PFSK-1 (cell line): ENCODE data around the gene NF2.

ENCODE experiments used
- FOXP2 ChIP-seq: optimal IDR thresholded peaks from 2 replicates; pipeline ENCODE3; 2011; ENCODE audit warnings: borderline replicate concordance, control low read depth, inconsistent platforms; ENCODE audit not compliant: insufficient read depth; ENCODE audit errors: extremely low read length, extremely low read depth
- POLR2AphosphoS5 ChIP-seq: IDR thresholded peaks from 2 replicates; pipeline ENCODE4 v1.6.1; 2012; ENCODE audit warnings: low read depth, mild to moderate bottlenecking, control low read depth, low read length, moderate library complexity
- SIN3A ChIP-seq: IDR thresholded peaks from 2 replicates; pipeline ENCODE4 v1.6.1; 2012; ENCODE audit warnings: mild to moderate bottlenecking, low read length, moderate library complexity, borderline replicate concordance; ENCODE audit not compliant: insufficient read depth
- TAF1 ChIP-seq: IDR thresholded peaks from 2 replicates; pipeline ENCODE4 v1.6.1; 2012; ENCODE audit warnings: low read length, control low read depth, borderline replicate concordance; ENCODE audit not compliant: insufficient read depth
- TF ChIP-seq, protein P1 (sequence below), 2 experiments: IDR thresholded peaks; 2 replicates each; pipeline versions ENCODE4 v1.6.1 to v1.8.0; 2011 to 2012; ENCODE audit warnings: low read depth in 2 of 2, low read length in 2 of 2, control low read depth in 1 of 2, inconsistent platforms in 1 of 2, mild to moderate bottlenecking in 1 of 2, moderate library complexity in 1 of 2; ENCODE audit not compliant: insufficient read depth in 1 of 2

Gene NF2

DNA sequence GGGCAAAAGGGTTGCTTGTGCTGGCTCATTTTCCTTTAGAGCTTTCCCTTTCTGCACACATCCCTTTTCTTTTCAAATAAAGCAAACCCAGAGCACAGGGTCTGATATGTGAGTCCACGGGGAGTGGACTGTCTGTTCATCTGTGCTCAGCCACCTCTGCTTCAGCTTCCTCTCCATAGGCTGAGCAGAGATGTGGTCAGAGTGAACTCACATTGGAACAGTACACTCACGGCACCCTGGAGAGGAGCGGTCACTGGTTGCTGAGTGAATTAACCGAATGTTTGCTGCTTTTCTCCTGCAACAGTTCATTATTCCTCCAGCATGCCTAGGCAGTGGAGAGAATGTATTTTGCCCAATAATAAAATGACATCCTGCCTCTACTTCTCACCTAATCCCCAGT is 80.1 kb downstream of the NF2 start:
- TF ChIP-seq POLR2AphosphoS5 (no peak), SIN3A (no peak), FOXP2 (no peak), TAF1 (no peak)
- TF ChIP-seq, protein P1, sequence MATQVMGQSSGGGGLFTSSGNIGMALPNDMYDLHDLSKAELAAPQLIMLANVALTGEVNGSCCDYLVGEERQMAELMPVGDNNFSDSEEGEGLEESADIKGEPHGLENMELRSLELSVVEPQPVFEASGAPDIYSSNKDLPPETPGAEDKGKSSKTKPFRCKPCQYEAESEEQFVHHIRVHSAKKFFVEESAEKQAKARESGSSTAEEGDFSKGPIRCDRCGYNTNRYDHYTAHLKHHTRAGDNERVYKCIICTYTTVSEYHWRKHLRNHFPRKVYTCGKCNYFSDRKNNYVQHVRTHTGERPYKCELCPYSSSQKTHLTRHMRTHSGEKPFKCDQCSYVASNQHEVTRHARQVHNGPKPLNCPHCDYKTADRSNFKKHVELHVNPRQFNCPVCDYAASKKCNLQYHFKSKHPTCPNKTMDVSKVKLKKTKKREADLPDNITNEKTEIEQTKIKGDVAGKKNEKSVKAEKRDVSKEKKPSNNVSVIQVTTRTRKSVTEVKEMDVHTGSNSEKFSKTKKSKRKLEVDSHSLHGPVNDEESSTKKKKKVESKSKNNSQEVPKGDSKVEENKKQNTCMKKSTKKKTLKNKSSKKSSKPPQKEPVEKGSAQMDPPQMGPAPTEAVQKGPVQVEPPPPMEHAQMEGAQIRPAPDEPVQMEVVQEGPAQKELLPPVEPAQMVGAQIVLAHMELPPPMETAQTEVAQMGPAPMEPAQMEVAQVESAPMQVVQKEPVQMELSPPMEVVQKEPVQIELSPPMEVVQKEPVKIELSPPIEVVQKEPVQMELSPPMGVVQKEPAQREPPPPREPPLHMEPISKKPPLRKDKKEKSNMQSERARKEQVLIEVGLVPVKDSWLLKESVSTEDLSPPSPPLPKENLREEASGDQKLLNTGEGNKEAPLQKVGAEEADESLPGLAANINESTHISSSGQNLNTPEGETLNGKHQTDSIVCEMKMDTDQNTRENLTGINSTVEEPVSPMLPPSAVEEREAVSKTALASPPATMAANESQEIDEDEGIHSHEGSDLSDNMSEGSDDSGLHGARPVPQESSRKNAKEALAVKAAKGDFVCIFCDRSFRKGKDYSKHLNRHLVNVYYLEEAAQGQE (IDR thresholded peaks at IDR 0.05; ENCODE audit: insufficient read depth in 1 of 2, low read depth in 2 of 2, low read length in 2 of 2), result no peak

DNA sequence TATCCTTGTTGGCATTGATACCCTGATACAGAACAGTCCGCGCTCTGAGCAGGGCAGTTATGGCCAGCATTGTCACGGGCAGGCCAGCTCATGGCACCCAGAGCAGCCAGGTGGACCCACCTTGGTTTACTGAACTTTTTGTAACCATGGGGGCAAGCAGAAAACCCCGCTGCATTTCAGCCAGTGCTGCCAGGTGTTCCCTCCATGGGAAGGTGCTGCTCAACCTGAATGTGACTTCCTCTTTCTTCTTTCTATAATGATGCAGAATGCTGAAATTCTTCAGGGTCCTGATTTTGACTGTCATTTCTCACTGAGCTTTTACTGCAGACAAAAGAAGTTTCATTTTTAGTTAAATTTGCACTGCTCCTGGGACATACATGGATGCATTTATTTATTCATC is 80.8 kb downstream of the NF2 start:
- TF ChIP-seq POLR2AphosphoS5, result no peak
- TF ChIP-seq, protein P1 (IDR thresholded peaks at IDR 0.05; ENCODE audit: insufficient read depth in 1 of 2, low read depth in 2 of 2, low read length in 2 of 2), result no peak
- no peak for TF ChIP-seq TAF1

DNA sequence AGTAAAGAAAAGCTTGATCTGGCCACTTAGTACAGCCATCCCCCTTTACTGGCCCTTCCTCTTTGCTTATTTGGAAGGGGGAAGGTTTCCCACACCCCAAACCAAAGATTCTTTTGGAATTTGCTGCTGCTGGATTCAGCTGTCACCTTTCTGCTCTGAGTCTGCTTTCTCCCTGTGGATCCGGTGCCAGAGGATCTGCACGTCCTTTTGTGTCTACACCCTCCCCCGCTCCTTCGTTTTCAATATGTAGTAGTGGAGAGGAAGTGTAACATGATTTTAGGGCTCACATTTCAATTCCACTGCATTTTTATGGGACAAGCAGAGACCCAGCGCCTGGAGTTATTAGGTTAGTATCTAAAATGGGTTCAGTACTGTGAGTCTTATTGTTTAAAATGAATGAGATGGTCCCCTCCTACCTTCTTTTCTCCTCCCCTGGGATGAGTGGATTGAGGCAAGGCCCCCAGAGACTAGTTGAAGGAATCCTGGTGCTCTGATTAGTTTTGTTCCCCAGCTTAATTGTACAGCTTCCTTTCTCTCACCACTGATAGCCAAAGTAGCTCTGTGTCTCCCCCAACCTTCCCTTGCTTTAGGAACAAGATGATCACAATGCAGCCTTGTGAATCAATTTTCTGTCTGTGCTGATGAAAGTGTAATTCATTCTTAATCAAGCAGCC is 85.9 kb downstream of the NF2 start:
- no peak for TF ChIP-seq TAF1
- no peak for TF ChIP-seq FOXP2
- no peak for TF ChIP-seq POLR2AphosphoS5
- TF ChIP-seq, protein P1 (IDR thresholded peaks at IDR 0.05; ENCODE audit: insufficient read depth in 1 of 2, low read depth in 2 of 2, low read length in 2 of 2), result no peak
- no peak for TF ChIP-seq SIN3A

DNA sequence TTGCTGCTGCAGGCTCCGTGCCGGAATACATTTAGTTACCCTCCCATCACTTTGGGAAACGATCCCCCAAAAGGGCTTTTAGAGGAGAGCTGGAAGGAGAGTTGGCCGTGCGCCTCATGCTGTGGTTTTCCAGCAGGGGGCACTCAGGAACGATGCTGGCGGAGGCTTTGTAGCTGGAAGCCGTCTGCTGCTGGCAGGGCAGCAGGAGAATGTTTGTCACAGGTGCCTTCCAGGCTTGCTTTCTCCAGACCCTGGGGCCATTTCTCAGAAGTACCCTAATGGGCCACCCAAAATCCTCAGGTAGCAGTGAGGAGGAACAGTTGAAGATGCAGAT is 86.4 kb downstream of the NF2 start:
- no peak for TF ChIP-seq POLR2AphosphoS5
- TF ChIP-seq TAF1, result no peak
- TF ChIP-seq, protein P1 (IDR thresholded peaks at IDR 0.05; ENCODE audit: insufficient read depth in 1 of 2, low read depth in 2 of 2, low read length in 2 of 2), result no peak
- TF ChIP-seq FOXP2, result no peak
- no peak for TF ChIP-seq SIN3A

- TF ChIP-seq TAF1, result no peak
- no peak for TF ChIP-seq SIN3A
- TF ChIP-seq FOXP2, result no peak
- no peak for TF ChIP-seq POLR2AphosphoS5
- TF ChIP-seq, protein P1 (IDR thresholded peaks at IDR 0.05; ENCODE audit: insufficient read depth in 1 of 2, low read depth in 2 of 2, low read length in 2 of 2), result no peak
Measured at GRCh38 chr22:29690476-29690875, 87.0 kb downstream of the NF2 start.
